Mesothelial cell of epicardium (in vitro differentiated cells): ENCODE results near the gene KCTD2. TPM values are rescaled to one million over a fixed set of nuclear protein-coding genes. Genes with fewer than 3 reads are reported as not detected.

Source experiments
- DNase-seq, 2 experiments: peaks; one replicate each; pipeline ENCODE4 v3.0.0; 2021; ENCODE audit warnings: low spot score in 2 of 2; ENCODE audit not compliant: unreplicated experiment in 2 of 2
- H3K27ac Mint-ChIP-seq: 2 replicates; pipeline ENCODE4 v1.8.0; 2021; ENCODE audit warnings: mixed read lengths
- H3K27me3 Mint-ChIP-seq: 2 replicates; pipeline ENCODE4 v1.8.0; 2021; ENCODE audit warnings: low read depth, mixed read lengths
- H3K36me3 Mint-ChIP-seq: 2 replicates; pipeline ENCODE4 v1.8.0; 2021; ENCODE audit warnings: mixed read lengths
- H3K4me1 Mint-ChIP-seq: 2 replicates; pipeline ENCODE4 v1.8.0; 2021; ENCODE audit warnings: mixed read lengths
- H3K4me3 Mint-ChIP-seq: 2 replicates; pipeline ENCODE4 v1.8.0; 2021; ENCODE audit warnings: mild to moderate bottlenecking, moderate library complexity, mixed read lengths
- H3K9me3 Mint-ChIP-seq: 2 replicates; pipeline ENCODE4 v1.8.0; 2021; ENCODE audit warnings: mixed read lengths
- CTCF ChIP-seq: fragments of 200-600 bp; sonication (generic); IDR thresholded peaks from one replicate; pipeline ENCODE4 v1.5.0; 2021; ENCODE audit warnings: antibody characterized with exemption; ENCODE audit not compliant: unreplicated experiment
- total RNA-seq: library from RNA; stranded (reverse); gene quantifications from 3 replicates; pipeline ENCODE4 v1.2.1, GENCODE V29; 2021

The KCTD2 gene
- total RNA-seq, 1 donor from 2014 or later, result 24.1 TPM

GRCh38 chr17:75097865-75098264 is 50.8 kb downstream of the KCTD2 start:
- TF ChIP-seq CTCF, result no peak
- Mint-ChIP-seq H3K4me3 (no peak overlapping the region), H3K36me3 (peaks cover 22% of the 10 kb centered on the region), H3K9me3 (no peaks in the 10 kb centered on the region), H3K27ac (peak overlapping the region; percentile 64), H3K4me1 (peaks cover 30% of the 10 kb centered on the region), H3K27me3 (no peaks in the 10 kb centered on the region)
- no peak for DNase-seq

GRCh38 chr17:75098861-75099260 is 51.8 kb downstream of the KCTD2 start:
- peaks cover 20% of the 10 kb centered on the region for H3K4me1 Mint-ChIP-seq
- no peak for DNase-seq
- H3K9me3 Mint-ChIP-seq, result no peaks in the 10 kb centered on the region
- H3K4me3 Mint-ChIP-seq, result no peak overlapping the region
- H3K27ac Mint-ChIP-seq, result peak overlapping the region; percentile 47
- H3K36me3 Mint-ChIP-seq, result peaks cover 26% of the 10 kb centered on the region
- no peak for TF ChIP-seq CTCF
- no peaks in the 10 kb centered on the region for H3K27me3 Mint-ChIP-seq

- no peaks in the 10 kb centered on the region for H3K27me3 Mint-ChIP-seq
- H3K4me1 Mint-ChIP-seq, result peaks cover 16% of the 10 kb centered on the region
These were observed 53.0 kb downstream of the KCTD2 start for GRCh38 chr17:75099881-75100595.

GRCh38 chr17:75102385-75102821 is 55.4 kb downstream of the KCTD2 start:
- DNase-seq, result no peak
- peaks cover 6% of the 10 kb centered on the region for H3K4me1 Mint-ChIP-seq
- H3K27me3 Mint-ChIP-seq, result no peaks in the 10 kb centered on the region
- H3K36me3 Mint-ChIP-seq, result peaks cover 33% of the 10 kb centered on the region
- no peak overlapping the region for H3K4me3 Mint-ChIP-seq
- H3K9me3 Mint-ChIP-seq, result no peaks in the 10 kb centered on the region
- H3K27ac Mint-ChIP-seq, result no peak overlapping the region
- TF ChIP-seq CTCF, result no peak

More at GRCh38 chr17:75099881-75100595, 53.0 kb downstream of the KCTD2 start:
- H3K4me3 Mint-ChIP-seq, result no peak overlapping the region
- no peak overlapping the region for H3K27ac Mint-ChIP-seq
- peaks cover 30% of the 10 kb centered on the region for H3K36me3 Mint-ChIP-seq
- no peak for TF ChIP-seq CTCF
- DNase-seq, result no peak
- H3K9me3 Mint-ChIP-seq, result no peaks in the 10 kb centered on the region

GRCh38 chr17:75103601-75104554 is 56.9 kb downstream of the KCTD2 start:
- Mint-ChIP-seq H3K36me3 (peaks cover 28% of the 10 kb centered on the region), H3K4me3 (no peak overlapping the region), H3K4me1 (peaks cover 6% of the 10 kb centered on the region), H3K9me3 (no peaks in the 10 kb centered on the region), H3K27me3 (peaks cover 5% of the 10 kb centered on the region), H3K27ac (no peak overlapping the region)
- TF ChIP-seq CTCF, result no peak
- DNase-seq, result no peak
